ENCODE results near the gene RCL1. TPM values are rescaled to one million over a fixed set of nuclear protein-coding genes. Genes with fewer than 3 reads are reported as not detected.

RCL1 gene
- total RNA-seq, 5 donors from 2014 or later (not counting 1 experiment from before 2014, with no cell fraction given) = 22.0 to 38.7 (median 24.2) TPM

DNA sequence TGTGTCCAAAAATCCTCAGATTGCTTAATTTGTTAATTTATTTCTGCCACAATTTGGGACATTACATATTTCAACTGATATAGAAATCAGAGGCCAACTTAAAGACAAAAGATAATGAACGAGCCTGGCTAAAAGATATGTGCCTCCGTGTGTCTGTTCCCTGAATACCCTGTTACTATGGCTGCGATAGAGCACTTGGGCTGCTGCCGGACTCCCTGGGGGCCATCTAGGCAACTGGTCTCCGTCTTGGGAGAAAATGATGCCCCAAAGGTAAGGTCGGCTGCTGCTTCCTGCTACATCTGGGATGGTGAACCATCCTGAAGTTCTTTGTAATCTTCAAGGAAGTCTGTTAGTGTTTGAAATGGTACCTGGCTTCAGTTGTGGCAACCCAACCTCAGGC lies 72.0 kb downstream of the RCL1 start:
- 97% methylated on average over 6 of the region's 6 CpGs for WGBS (ENCODE audit: insufficient coverage)
- H3K9me3 Mint-ChIP-seq = no peaks in the 10 kb centered on the region
- no peak for ATAC-seq (replicated peaks in 1 of 4)
- H3K4me3 Mint-ChIP-seq = no peak overlapping the region
- H3K4me1 Mint-ChIP-seq = peaks cover 0 to 9% (median 0%) of the 10 kb centered on the region in 3 donors
- no peaks in the 10 kb centered on the region for H3K9me3 ChIP-seq
- CTCF ChIA-PET = interaction anchor here in 1 of 2 donors (0.6 kb wide), 1 partner anchor 124 kb away, joined by 3 read pairs; no protein-coding TSS in a partner anchor
- H3K4me3 ChIP-seq (ENCODE audit: control insufficient read depth in 1 of 2, extremely low read depth in 1 of 2, low read length in 1 of 2) = no peak overlapping the region
- H3K27ac ChIP-seq (ENCODE audit: low read length) = no peak overlapping the region
- H3K27me3 Mint-ChIP-seq = no peaks in the 10 kb centered on the region
- peaks cover 37% of the 10 kb centered on the region for H3K36me3 Mint-ChIP-seq
- H3K4me1 ChIP-seq (ENCODE audit: control insufficient read depth in 1 of 2, extremely low read depth in 1 of 2, insufficient read depth in 2 of 2, low read length in 2 of 2) = no peaks in the 10 kb centered on the region
- H3K27ac Mint-ChIP-seq = no peak overlapping the region
- DNase-seq = no peak
- H3K36me3 ChIP-seq (ENCODE audit: control insufficient read depth in 2 of 2, extremely low read depth in 1 of 2, insufficient read depth in 1 of 2, low read length in 1 of 2) = peaks cover 0 to 17% of the 10 kb centered on the region in 2 donors
- POLR2A ChIA-PET = no interaction called here
- no peaks in the 10 kb centered on the region for H3K27me3 ChIP-seq (replicated peaks in 1 of 2; ENCODE audit: control insufficient read depth in 2 of 2, extremely low read depth in 1 of 2, insufficient read depth in 2 of 2, low read length in 1 of 2)

DNA sequence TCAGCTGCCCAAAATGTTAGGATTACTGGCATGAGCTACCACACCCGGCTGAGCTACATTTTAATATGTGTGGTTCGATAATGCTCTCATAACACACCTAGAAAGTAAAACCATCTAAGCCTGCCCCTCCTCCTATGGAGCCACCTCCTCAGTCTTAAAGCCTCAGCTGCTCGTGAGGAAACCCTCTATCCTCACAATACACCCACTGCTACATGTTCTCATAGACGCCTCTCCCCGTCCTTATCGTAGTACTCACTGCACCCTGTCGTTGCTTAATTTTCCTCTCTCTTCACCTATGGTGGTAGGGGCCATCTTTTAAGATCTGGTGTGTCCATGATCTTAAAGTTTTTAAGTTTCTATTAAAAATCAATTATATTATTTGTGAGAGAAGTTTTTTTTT lies 72.9 kb downstream of the RCL1 start:
- ChIA-PET POLR2A (interaction anchor here (0.6 kb wide), 2 partner anchors 105 to 1962 kb away, joined by 3 to 5 read pairs; no protein-coding TSS in a partner anchor), CTCF (interaction anchor here (0.6 kb wide), 3 partner anchors 14 to 758 kb away, joined by 3 to 4 read pairs (median 3); no protein-coding TSS in a partner anchor)
- Histone ChIP-seq H3K9me3 (no peaks in the 10 kb centered on the region), H3K36me3 (ENCODE audit: control insufficient read depth in 2 of 2, extremely low read depth in 1 of 2, insufficient read depth in 1 of 2, low read length in 1 of 2) (peaks cover 0 to 10% of the 10 kb centered on the region in 2 donors), H3K4me3 (ENCODE audit: control insufficient read depth in 1 of 2, extremely low read depth in 1 of 2, low read length in 1 of 2) (no peak overlapping the region), H3K27me3 (replicated peaks in 1 of 2; ENCODE audit: control insufficient read depth in 2 of 2, extremely low read depth in 1 of 2, insufficient read depth in 2 of 2, low read length in 1 of 2) (no peaks in the 10 kb centered on the region), H3K4me1 (ENCODE audit: control insufficient read depth in 1 of 2, extremely low read depth in 1 of 2, insufficient read depth in 2 of 2, low read length in 2 of 2) (no peaks in the 10 kb centered on the region), H3K27ac (ENCODE audit: low read length) (no peak overlapping the region)
- no CpG with 5 or more reads among the region's 7 CpGs for WGBS (ENCODE audit: insufficient coverage)
- ATAC-seq (replicated peaks in 1 of 4) = no peak
- Mint-ChIP-seq H3K27ac (no peak overlapping the region), H3K36me3 (peaks cover 33% of the 10 kb centered on the region), H3K27me3 (no peaks in the 10 kb centered on the region), H3K4me1 (peaks cover 0 to 9% (median 0%) of the 10 kb centered on the region in 3 donors), H3K4me3 (no peak overlapping the region), H3K9me3 (no peaks in the 10 kb centered on the region)
- DNase-seq = no peak

DNA sequence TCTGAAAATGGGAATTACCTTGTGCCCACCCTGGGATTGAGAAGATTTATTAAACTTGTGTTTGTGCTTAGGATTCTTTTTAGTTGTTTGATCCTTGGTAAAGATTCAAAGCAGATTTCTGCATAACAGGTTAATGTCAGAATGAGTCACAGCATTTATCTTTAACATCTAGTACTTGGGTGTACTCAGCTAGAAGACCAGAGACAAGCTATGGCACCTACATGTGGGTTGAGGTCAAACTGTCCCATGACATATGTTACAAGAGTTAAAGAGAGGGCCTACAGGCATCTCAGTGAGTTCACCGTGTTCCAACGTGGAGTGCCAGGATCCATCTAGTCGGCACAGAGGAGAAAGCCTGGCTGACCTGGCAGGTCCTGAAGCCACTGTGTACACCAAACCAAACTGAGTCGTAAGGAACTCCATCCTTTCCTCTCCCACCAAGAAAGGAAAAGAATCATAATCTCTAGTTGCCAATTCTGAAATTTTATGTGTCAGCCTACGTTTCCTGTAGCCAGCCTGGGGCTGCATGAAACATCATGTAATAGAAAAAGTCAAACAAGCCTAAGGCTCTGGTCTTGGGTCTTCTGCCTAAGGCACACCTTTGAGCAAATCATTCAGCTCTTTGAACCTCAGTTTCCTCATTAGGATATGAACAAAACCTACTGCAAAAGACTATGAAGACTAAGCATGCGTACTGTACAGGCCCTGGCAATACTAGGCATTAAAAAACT lies 73.7 kb downstream of the RCL1 start:
- Histone ChIP-seq H3K9me3 (no peaks in the 10 kb centered on the region), H3K36me3 (ENCODE audit: control insufficient read depth in 2 of 2, extremely low read depth in 1 of 2, insufficient read depth in 1 of 2, low read length in 1 of 2) (peaks cover 0 to 3% of the 10 kb centered on the region in 2 donors), H3K27me3 (replicated peaks in 1 of 2; ENCODE audit: control insufficient read depth in 2 of 2, extremely low read depth in 1 of 2, insufficient read depth in 2 of 2, low read length in 1 of 2) (no peaks in the 10 kb centered on the region), H3K4me1 (ENCODE audit: control insufficient read depth in 1 of 2, extremely low read depth in 1 of 2, insufficient read depth in 2 of 2, low read length in 2 of 2) (no peaks in the 10 kb centered on the region), H3K27ac (ENCODE audit: low read length) (no peak overlapping the region), H3K4me3 (ENCODE audit: control insufficient read depth in 1 of 2, extremely low read depth in 1 of 2, low read length in 1 of 2) (no peak overlapping the region)
- no peak for DNase-seq
- CTCF ChIA-PET = interaction anchor here (0.6 kb wide), 2 partner anchors 13 to 758 kb away, joined by 3 read pairs; no protein-coding TSS in a partner anchor
- 100% methylated on average over 2 of the region's 6 CpGs for WGBS (ENCODE audit: insufficient coverage)
- POLR2A ChIA-PET = interaction anchor here (0.6 kb wide), 2 partner anchors 104 to 1961 kb away, joined by 3 to 5 read pairs; no protein-coding TSS in a partner anchor
- H3K27ac Mint-ChIP-seq = no peak overlapping the region
- no peaks in the 10 kb centered on the region for H3K9me3 Mint-ChIP-seq
- ATAC-seq (replicated peaks in 1 of 4) = peak in 1 of 4 experiments; percentile 30
- H3K4me1 Mint-ChIP-seq = peaks cover 0 to 9% (median 0%) of the 10 kb centered on the region in 3 donors
- H3K27me3 Mint-ChIP-seq = no peaks in the 10 kb centered on the region
- H3K4me3 Mint-ChIP-seq = no peak overlapping the region
- H3K36me3 Mint-ChIP-seq = peaks cover 27% of the 10 kb centered on the region

DNA sequence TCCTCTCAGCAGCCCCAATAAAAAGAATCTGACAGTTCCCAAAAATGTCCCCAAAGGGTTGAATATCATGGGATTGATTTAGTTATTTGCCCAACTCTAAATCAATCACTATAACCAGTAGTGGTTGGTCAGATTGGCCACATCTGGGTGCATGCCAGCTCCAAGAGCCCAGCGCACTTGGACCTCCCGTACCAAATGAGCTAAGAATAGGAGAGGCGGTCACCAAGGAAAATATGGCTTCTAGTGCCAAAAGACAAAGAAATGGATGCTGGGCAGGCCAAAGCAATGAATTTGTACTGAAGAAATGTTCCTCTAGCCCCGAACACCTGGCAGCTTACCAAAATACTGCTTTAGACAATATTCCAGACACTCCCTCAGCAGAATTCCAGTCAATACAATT lies 80.3 kb downstream of the RCL1 start:
- Histone ChIP-seq H3K4me1 (ENCODE audit: control insufficient read depth in 1 of 2, extremely low read depth in 1 of 2, insufficient read depth in 2 of 2, low read length in 2 of 2) (no peaks in the 10 kb centered on the region), H3K27me3 (replicated peaks in 1 of 2; ENCODE audit: control insufficient read depth in 2 of 2, extremely low read depth in 1 of 2, insufficient read depth in 2 of 2, low read length in 1 of 2) (no peaks in the 10 kb centered on the region), H3K9me3 (no peaks in the 10 kb centered on the region), H3K4me3 (ENCODE audit: control insufficient read depth in 1 of 2, extremely low read depth in 1 of 2, low read length in 1 of 2) (no peak overlapping the region), H3K36me3 (ENCODE audit: control insufficient read depth in 2 of 2, extremely low read depth in 1 of 2, insufficient read depth in 1 of 2, low read length in 1 of 2) (no peaks in the 10 kb centered on the region), H3K27ac (ENCODE audit: low read length) (no peak overlapping the region)
- 100% methylated on average over 3 of the region's 4 CpGs for WGBS (ENCODE audit: insufficient coverage)
- ChIA-PET CTCF (no interaction called here), POLR2A (no interaction called here)
- peaks cover 37% of the 10 kb centered on the region for H3K36me3 Mint-ChIP-seq
- no peaks in the 10 kb centered on the region for H3K27me3 Mint-ChIP-seq
- no peak for ATAC-seq (replicated peaks in 1 of 4)
- H3K9me3 Mint-ChIP-seq = no peaks in the 10 kb centered on the region
- H3K4me1 Mint-ChIP-seq = no peaks in the 10 kb centered on the region
- no peak for DNase-seq
- H3K4me3 Mint-ChIP-seq = no peak overlapping the region
- H3K27ac Mint-ChIP-seq = no peak overlapping the region

DNA sequence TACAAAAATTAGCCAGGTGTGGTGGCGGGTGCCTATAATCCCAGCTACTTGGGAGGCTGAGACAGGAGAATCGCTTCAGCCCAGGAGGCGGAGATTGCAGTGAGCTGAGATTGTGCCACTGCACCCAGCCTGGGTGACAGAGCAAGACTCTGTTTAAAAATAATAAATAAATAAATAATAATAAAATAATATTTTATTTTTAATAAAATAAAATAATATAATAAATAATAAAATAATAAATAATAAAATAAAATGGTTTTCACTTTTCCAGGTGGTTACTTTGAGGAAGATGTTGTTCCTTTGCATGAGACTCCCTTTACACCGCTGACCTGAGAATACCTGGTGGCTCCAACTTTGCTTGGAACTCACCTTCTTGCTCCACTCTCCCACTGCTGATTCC lies 82.8 kb downstream of the RCL1 start:
- no peak for ATAC-seq (replicated peaks in 1 of 4)
- Histone ChIP-seq H3K36me3 (ENCODE audit: control insufficient read depth in 2 of 2, extremely low read depth in 1 of 2, insufficient read depth in 1 of 2, low read length in 1 of 2) (no peaks in the 10 kb centered on the region), H3K4me3 (ENCODE audit: control insufficient read depth in 1 of 2, extremely low read depth in 1 of 2, low read length in 1 of 2) (no peak overlapping the region), H3K4me1 (ENCODE audit: control insufficient read depth in 1 of 2, extremely low read depth in 1 of 2, insufficient read depth in 2 of 2, low read length in 2 of 2) (no peaks in the 10 kb centered on the region), H3K27ac (ENCODE audit: low read length) (no peak overlapping the region), H3K9me3 (no peaks in the 10 kb centered on the region), H3K27me3 (replicated peaks in 1 of 2; ENCODE audit: control insufficient read depth in 2 of 2, extremely low read depth in 1 of 2, insufficient read depth in 2 of 2, low read length in 1 of 2) (no peaks in the 10 kb centered on the region)
- ChIA-PET POLR2A (no interaction called here), CTCF (no interaction called here)
- no CpG with 5 or more reads among the region's 4 CpGs for WGBS (ENCODE audit: insufficient coverage)
- no peak overlapping the region for H3K4me3 Mint-ChIP-seq
- H3K27ac Mint-ChIP-seq = no peak overlapping the region
- peaks cover 37% of the 10 kb centered on the region for H3K36me3 Mint-ChIP-seq
- DNase-seq = no peak
- H3K4me1 Mint-ChIP-seq = no peaks in the 10 kb centered on the region
- H3K9me3 Mint-ChIP-seq = no peaks in the 10 kb centered on the region
- H3K27me3 Mint-ChIP-seq = no peaks in the 10 kb centered on the region

DNA sequence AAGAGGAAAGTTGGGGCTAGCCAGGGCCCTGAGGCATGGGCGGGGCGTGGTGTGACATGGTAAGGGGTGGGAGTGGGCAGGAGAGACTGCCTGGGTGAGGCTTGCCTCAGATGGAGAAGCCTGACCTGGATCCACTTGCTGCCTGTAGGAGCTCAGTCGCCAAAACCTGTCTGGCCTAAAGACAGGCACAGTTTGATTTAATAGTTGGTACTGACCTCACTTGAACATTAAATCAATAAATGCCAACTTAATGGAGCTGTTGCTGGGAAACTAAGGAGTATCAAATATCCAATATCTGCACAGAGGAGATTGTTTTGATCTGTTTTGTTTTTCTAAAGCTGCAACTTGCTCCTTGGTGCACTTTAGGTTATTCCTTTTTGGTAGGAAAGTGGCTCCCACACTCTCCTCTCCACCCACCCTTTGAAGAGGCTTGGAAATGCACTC lies 86.4 kb downstream of the RCL1 start:
- Histone ChIP-seq H3K4me3 (ENCODE audit: control insufficient read depth in 1 of 2, extremely low read depth in 1 of 2, low read length in 1 of 2) (no peak overlapping the region), H3K4me1 (ENCODE audit: control insufficient read depth in 1 of 2, extremely low read depth in 1 of 2, insufficient read depth in 2 of 2, low read length in 2 of 2) (no peaks in the 10 kb centered on the region), H3K27me3 (replicated peaks in 1 of 2; ENCODE audit: control insufficient read depth in 2 of 2, extremely low read depth in 1 of 2, insufficient read depth in 2 of 2, low read length in 1 of 2) (no peaks in the 10 kb centered on the region), H3K27ac (ENCODE audit: low read length) (no peak overlapping the region), H3K36me3 (ENCODE audit: control insufficient read depth in 2 of 2, extremely low read depth in 1 of 2, insufficient read depth in 1 of 2, low read length in 1 of 2) (no peaks in the 10 kb centered on the region), H3K9me3 (no peaks in the 10 kb centered on the region)
- CTCF ChIA-PET = interaction anchor here in 1 of 2 donors (0.5 to 1.3 kb wide), 2 partner anchors 9 to 13 kb away, joined by 3 to 4 read pairs; no protein-coding TSS in a partner anchor
- Mint-ChIP-seq H3K36me3 (peaks cover 25% of the 10 kb centered on the region), H3K27ac (no peak overlapping the region), H3K4me1 (no peaks in the 10 kb centered on the region), H3K9me3 (no peaks in the 10 kb centered on the region), H3K27me3 (no peaks in the 10 kb centered on the region), H3K4me3 (no peak overlapping the region)
- ATAC-seq (replicated peaks in 1 of 4) (no peak), DNase-seq (no peak)
- 90% methylated on average over 2 of the region's 3 CpGs for WGBS (ENCODE audit: insufficient coverage)
- POLR2A ChIA-PET = no interaction called here
